Stimulated activated CD4-positive, alpha-beta T cell treated with anti-CD3 and anti-CD28 coated beads, Interleukin-4, amount 100 ng/mL, for 1 hour (primary cell): ENCODE measurements around the gene CCDC59.
A peak's percentile ranks its signal among the peaks of the same experiment; 100 is the strongest.
"Not testable (repeated sequence)": the region's sequence is repeated elsewhere in the genome, so short reads cannot be mapped to it uniquely, and the experiment has no call there.

Source experiments
- DNase-seq: peaks from one replicate; pipeline ENCODE4 v3.0.0-alpha.2; 2020

Gene CCDC59

GRCh38 chr12:82358200-82359114 lies at the start of gene CCDC59, which contains the start of gene METTL25:
TSS of gene CCDC59 (minus strand) at chr12:82358387. CDS start at chr12:82358376, 11 bp downstream.
TSS of gene METTL25 (plus strand) at chr12:82358529. CDS start at chr12:82358566, 37 bp downstream.
- DNase-seq, result peak; percentile 97

- DNase-seq, result no peak
Observed at GRCh38 chr12:82407481-82407880, 49.3 kb upstream of the CCDC59 start.

GRCh38 chr12:82406651-82407050 lies 48.5 kb upstream of the CCDC59 start:
- DNase-seq, result no peak

- DNase-seq, result no peak
Observed at GRCh38 chr12:82400819-82401218, 42.6 kb upstream of the CCDC59 start.

GRCh38 chr12:82398879-82399278 lies 40.7 kb upstream of the CCDC59 start:
- DNase-seq, result no peak

- DNase-seq, result no peak
Observed at GRCh38 chr12:82383930-82384552, 25.9 kb upstream of the CCDC59 start.

- no peak for DNase-seq
Observed at GRCh38 chr12:82378997-82379396, 20.8 kb upstream of the CCDC59 start.

- no peak for DNase-seq
Observed at GRCh38 chr12:82375201-82375600, 17.0 kb upstream of the CCDC59 start.

- DNase-seq, result no peak
Observed at GRCh38 chr12:82366197-82366596, 8.0 kb upstream of the CCDC59 start.

GRCh38 chr12:82363990-82364389 lies 5.8 kb upstream of the CCDC59 start:
- DNase-seq, result no peak

- DNase-seq, result no peak
Observed at GRCh38 chr12:82361461-82361915, 3.3 kb upstream of the CCDC59 start.

- not testable (repeated sequence) for DNase-seq
Observed at GRCh38 chr12:82360834-82361233, 2.6 kb upstream of the CCDC59 start.

- no peak for DNase-seq
Observed at GRCh38 chr12:82359115-82359478, 910 bp upstream of the CCDC59 start.

GRCh38 chr12:82357845-82358199 lies 365 bp downstream of the CCDC59 start:
- no peak for DNase-seq

GRCh38 chr12:82357340-82357739 lies 847 bp downstream of the CCDC59 start:
- no peak for DNase-seq

GRCh38 chr12:82351390-82351789 lies 6.8 kb downstream of the CCDC59 start:
- no peak for DNase-seq

- DNase-seq, result no peak
Observed at GRCh38 chr12:82350161-82350560, 8.0 kb downstream of the CCDC59 start.

- no peak for DNase-seq
Observed at GRCh38 chr12:82329508-82329907, 28.7 kb downstream of the CCDC59 start.

GRCh38 chr12:82327861-82328260 lies 30.3 kb downstream of the CCDC59 start:
- no peak for DNase-seq

- no peak for DNase-seq
Observed at GRCh38 chr12:82326905-82327503, 31.2 kb downstream of the CCDC59 start.

- DNase-seq, result no peak
Observed at GRCh38 chr12:82325540-82326336, 32.4 kb downstream of the CCDC59 start.

GRCh38 chr12:82319276-82319675 lies 38.9 kb downstream of the CCDC59 start:
- DNase-seq, result no peak

- DNase-seq, result no peak
Observed at GRCh38 chr12:82314406-82314892, 43.7 kb downstream of the CCDC59 start.
